CD4-positive, alpha-beta T cell treated with Interleukin-4 for 1 hour (primary cell): ENCODE results near the gene SUGT1.
A peak's percentile ranks its signal among the peaks of the same experiment; 100 is the strongest.
"Not testable (repeated sequence)": the region's sequence is repeated elsewhere in the genome, so short reads cannot be mapped to it uniquely, and the experiment has no call there.

Experiments used
- DNase-seq, 2 donors: peaks; one replicate each; pipeline ENCODE4 v3.0.0-alpha.2; 2020 to 2022

SUGT1 gene

DNA sequence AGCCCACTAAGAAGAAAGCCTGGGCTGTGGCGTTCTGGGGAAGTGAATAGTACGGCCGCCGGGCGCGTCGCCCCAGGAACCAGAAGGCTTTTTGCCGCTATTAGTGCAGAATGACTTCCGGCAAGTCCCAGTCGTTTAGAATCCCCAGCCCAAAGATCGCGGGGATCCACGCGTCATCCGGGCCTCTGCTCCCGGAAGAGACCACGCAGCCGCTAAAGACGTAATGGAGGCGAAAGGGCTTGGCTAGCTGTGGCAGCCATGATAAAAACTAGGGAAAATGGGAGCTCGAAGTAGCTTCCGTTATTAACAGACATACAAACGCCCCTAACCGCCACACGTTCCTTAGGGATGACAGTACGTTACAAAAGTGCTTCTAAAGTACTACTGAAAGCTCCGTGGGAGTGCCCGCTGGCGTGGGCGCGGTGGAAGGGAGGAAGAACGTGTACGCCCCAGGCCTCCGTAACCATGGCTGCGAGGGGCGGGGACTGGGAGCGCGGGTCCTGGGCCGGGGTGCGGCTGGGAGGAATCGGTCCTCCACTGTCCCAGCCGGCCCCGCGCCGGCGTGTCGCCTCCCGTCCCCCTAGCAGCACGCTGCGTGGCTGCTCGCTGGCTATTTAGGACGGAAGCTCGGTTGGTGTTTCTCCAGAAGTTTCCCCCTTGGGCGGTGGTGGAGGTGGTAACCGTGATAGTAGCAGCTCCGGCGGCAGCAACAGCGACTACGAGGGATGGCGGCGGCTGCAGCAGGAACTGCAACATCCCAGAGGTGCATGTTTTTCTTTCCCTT, at the start of gene SUGT1:
Gene SUGT1, plus strand, starts transcription at position 641 of the 784 bp plus-strand sequence. Its CDS starts 85 bp downstream, at position 726.
- DNase-seq: peak; percentile 94 to 95

DNA sequence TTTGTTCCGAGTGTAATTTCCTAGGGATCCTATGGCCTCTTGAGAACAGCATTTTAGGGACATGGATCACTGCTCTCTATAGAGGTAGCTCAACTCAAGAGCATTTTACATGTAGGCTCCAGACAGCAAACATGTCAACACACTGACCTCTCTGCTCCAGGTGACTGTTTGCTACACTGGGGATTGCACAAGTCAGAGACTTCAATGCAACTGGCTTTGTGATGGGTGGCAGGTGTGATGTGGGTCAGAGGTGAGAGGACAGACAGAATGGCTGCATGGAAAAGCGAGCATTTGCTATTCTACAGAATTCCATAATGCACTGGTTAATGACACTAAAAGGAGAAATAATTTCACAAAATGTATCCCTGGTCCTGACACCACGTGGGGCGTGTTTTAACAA, 49.3 kb upstream of the SUGT1 start:
- not testable (repeated sequence) for DNase-seq

DNA sequence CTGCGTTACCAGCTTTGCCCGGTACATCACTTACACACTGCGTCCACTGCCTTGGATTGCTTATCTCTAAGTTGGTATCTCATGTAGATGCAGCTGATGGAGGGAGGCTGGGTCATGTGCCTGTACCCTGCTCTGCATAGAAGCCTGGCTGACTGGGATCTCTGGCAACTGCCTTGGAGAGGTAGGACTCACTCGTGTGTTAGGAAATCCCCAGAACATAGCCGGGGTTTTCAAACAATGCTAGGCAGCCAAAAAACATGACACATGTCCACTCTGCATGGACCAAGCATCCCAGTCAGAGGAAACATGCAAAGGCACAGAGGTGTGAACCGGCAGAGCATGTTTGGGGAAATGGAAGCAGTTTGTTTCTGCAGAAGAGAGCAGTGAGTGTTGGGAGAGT, 46.5 kb upstream of the SUGT1 start:
- not testable (repeated sequence) for DNase-seq

DNA sequence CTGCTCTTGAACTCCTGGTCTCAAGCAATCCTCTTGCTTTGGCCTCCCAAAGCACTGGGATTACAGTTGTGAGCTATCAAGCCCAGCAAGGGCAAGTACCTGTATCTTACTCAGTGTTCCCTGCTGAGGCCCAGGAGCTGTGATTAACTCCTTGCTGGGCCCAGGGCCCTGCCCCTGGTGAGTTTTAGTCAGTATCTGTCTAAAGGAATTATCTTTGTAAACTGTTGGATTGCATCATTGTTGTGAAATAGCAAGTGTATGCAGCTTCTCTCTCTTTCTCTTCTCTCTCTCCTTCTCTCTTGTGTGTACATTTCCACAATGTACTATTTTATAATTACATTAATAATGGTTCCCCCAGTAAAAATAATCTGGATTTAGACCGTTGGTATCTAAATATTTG, 45.8 kb upstream of the SUGT1 start:
- DNase-seq: not testable (repeated sequence)

DNA sequence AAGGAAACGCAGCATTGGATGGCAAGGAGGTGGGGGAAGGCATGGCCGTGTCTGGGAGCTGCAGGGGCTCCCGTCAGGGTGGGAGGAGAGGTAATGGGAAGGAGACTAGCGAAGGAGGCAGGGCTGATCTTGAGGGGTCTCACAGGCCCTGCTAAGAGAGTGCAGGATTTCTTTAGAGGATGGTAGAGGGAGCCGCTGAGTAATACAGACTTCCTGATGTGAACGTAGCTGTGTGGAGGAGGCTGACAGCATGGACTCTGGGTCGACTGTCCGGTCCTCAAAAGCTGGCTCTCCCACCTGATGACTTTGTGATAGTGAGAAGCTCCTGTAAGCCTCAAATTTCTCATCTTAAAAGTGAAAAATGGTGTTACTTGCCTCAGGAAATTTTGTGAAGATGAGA, 44.5 kb upstream of the SUGT1 start:
- not testable (repeated sequence) for DNase-seq

DNA sequence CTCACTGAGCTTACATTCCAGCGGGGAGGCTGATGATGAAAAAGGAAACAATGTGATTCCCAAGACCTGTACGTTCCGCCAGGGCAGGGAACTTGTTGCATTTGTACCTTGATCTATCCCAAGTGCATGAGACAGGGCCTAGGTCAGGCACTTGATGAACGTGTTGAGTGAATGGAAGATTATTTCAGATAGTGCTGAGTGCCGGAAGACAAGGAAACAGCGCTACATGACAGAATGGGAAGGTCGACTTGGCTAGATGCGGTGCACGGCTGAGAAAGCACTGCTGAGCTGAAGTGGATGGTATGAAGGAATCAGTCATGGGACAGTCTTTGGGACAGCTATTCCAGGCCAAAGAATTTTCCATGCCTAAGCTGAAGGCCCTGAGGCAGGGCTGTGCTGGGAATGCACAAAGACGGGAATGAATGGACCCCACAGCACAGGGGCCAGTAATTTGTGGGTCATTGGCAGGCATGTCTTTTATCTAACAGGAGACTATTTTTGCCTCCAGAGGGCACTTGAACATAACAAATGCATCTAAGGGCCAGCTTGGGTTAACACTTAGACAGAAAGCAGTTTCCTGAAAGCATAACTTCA, 43.5 kb upstream of the SUGT1 start:
- DNase-seq: peak in 1 of 2 donors; percentile 58

DNA sequence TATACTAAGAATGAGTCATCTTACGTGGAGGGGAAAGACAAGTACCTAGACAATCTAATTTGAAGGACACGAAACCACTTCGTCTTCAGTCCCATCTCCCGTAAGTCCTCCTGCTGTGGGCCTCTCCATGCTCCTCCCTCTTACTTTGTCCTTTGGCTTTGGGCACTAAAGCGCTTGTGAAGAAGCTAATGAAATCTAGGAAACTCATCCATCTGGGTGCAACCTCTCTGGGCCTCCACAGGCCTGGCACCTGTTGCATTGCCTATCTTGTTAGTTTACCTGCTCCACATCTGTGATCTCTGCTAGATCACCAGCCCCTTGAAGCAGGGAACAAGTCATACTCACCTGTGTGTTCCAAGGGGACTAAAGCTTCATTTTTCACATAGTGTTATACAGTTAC, 42.5 kb upstream of the SUGT1 start:
- not testable (repeated sequence) for DNase-seq

DNA sequence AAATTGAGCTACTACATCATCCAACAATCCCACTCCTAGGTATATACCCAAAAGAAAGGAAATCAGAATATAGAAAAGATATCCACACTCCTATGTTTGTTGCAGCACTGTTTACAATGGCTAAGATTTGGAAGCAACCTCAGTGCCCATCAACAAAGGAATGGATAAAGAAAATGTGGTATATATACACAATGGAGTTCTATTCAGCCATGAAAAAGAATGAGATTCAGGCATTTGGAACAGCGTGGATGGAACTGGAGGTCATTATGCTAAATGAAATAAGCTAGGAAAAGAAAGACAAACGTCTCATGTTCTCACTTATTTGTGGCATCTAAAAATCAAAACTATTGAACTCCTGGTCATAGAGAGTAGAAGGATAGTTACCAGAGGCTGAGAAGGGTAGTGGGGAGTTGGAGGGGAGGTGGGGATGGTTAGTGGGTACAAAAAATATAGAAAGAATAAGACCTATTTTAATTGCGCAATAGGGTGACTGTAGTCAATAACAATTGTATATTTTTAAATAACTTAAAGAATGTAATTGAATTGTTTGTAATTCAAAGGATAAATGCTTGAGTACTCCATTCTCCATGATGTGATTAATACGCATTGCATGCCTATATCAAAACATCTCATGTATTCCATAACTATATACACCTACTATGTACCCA, 37.4 kb upstream of the SUGT1 start:
- no peak for DNase-seq

DNA sequence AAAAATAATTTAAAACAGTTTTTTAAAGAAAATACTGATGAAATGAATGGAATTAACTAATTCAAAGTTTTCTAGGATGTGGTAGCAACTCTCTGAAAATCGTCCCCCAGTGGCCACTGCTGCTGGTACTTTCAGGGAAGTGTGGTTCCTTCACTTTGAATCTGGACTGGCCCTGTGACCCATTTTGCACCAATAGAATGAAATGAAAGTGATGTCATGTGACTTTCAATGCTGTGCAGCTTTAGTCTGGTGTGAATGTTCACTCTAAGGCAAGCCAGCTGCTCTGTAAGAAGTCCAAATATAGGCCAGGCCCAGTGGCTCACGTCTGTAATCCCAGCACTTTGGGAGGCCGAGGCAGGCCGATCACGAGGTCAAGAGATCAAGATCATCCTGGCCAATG, 36.8 kb upstream of the SUGT1 start:
- peak in 1 of 2 donors; percentile 27 for DNase-seq

DNA sequence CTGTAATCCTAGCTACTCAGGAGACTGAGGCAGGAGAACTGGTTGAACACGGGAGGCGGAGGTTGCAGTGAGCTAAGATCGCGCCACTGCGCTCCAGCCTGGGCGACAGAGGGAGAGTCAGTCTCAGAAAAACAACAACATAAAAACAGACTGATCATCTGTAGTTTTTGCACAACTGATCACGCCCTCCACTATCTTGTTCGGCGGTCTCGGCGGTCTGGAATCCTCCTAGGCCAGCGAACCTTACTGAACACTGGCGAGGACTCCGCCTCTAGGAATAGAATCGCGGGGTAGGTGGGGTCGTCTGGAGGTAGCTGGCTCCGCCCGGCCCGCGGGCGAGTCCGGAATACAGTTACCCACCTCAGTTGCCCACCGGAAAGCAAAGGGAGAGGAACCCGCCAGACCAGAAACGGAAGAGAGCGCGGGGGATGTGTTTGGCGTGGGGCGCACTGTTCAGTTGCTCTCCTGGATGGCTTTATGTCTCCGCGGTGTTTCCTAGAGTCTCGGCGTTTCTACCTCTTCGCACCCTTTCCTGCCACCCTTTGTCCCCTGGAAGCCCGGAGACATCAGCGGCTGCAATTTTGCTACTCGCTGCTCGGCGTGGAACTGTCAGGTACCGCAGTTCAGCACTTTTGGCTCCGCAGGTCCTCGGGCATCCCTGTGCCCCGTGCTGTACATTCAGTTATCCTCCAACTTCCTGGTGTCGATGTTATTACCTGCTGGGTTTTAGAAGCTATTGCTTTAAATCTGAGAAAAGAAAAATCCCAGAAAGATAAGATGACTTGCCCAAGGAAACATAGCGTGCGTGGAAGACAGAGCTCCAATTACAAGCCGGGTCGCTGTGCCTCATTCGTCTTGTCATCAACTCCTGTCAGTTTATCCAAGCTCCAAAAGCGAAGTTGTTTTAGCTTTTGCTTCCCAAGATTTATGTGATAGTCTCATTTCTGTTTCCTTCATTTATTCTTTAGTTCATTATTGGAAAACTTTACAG, 35.3 kb upstream of the SUGT1 start:
- DNase-seq: peak; percentile 84 to 86

DNA sequence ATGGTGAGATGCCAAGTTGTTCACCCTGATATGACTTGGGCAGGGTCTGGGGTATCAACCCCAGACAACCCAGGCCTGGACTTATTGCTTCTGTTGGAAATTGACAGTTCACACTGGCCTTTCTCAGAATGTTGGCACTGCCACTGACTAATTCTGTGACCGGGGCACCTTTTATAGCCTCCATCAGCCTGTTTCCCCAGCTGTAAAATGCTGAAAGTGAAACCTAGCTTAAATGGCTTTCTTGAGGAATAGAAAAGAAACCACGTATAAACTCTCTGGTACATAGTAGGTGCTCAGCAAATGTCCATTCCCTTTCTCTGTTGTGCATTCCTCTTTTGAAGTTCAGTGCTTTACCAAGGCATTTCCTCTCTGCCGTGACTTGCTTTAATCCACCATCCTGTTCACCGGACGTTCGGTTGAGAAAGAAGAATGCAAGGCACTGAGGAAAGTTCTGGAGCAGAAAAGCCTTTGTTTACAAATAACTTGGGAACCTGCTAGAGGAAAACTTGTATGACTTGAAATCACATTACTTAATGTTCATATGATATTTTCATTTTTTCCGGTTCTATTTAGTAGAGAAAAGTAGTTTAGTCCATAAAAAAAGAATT, 21.4 kb upstream of the SUGT1 start:
- DNase-seq: not testable (repeated sequence)

DNA sequence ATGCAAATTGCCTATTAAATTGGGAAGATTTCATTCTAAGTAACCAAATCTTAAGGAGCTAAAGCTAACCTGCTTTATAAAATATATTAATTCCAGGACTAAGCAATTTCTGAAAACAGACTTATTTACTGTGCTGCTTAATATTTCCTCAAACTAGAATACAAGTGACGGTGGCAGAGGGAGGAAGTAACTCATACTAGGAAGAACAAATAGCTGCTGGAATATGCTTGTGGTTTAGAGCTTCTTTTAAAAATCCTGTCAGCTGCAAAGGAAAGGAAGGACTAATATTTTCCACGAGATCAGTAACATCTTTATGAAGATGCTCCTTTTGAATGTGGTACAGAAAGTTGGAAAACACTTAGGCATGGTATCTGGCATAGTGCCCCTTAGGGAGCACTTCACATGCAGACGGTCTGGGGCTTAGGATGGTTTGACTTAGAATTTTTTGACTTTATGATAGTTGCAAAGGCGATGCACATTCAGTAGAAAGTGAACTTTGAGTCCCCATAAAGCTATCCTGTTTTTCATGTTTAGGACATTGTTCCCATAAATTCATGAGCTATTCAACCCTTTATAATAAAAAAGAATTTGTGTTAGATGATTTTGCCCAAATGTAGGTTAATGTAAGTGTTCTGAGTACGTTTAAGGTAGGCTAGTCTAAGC, 13.8 kb upstream of the SUGT1 start:
- no peak for DNase-seq

DNA sequence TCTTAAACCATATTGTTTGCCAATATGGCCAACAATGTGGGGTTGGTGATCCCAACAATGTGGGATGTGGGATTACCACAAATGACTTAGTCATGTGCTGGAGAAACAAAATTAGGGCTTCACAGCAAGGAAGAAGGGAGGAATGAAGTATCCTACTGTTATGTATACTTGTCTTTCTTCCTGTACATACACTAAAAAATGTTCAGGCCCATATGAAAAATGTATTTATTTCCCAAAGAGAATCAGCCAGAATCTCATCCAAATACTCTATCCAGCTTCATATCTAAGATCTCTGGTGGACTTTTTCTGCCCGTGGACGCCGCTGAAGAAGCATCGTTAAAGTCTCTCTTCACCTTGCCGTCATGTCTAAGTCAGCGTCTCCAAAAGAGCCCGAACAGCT, 10.5 kb upstream of the SUGT1 start, which contains the start of gene HNRNPA1L2:
Gene HNRNPA1L2, plus strand, starts transcription at position 301 of the 400 bp plus-strand sequence. Its CDS starts 62 bp downstream, at position 363.
- DNase-seq: no peak

DNA sequence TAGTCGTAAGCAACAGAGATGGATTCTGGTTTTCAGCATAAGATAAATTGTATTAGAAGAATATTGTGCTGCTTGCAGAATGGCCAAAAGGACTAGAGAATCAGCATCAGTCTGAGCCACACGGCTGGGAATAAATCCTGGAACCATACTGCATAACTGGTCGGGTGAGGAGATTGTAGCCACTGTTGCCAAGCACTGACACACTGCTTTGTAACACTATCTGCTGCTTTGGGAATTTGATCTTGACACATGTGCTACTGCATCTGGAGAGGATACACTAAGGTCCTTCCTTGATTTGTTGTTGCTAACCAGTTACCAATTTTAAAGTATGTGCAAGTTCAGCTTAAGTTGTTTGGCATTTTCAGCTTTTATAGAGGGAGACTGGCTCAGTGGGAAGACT, 8.5 kb upstream of the SUGT1 start:
- DNase-seq: no peak

DNA sequence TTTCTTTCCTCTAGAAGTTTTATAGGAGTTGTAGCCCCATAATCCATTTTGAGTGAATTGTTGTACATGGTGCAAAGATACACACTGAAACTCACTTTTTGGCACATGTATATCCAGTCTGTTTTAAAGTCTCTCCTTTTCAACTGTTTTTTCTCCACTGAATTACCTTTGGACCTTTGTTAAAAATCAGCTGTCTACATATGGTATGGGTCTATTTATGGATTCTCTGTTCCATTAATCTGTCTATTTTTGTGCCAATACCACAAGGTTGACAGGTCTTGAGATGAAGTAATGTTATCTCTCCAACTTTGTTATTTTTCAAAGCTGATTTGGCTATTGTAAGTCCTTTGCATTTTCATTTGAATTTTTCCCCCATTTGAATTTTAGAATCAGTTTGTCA, 5.7 kb upstream of the SUGT1 start:
- no peak for DNase-seq

DNA sequence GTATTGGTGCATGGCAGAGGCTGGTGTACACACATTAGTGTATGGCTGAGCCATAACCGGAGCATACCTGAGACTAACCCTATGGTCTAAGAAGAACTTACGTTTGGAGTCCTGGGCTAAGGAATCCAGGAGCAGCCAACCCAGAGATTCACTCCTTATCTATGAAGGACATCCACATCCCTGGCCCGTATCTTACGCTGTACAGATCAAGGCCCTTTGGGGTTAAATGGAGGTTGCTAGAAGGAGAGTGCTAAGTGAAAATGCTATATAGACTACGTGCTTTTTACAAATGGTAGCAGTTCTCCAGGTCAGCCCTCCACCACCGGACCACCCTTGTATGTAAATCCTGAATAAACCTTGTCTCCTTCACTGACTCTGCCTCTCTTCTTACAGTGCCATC, 1.9 kb upstream of the SUGT1 start:
- DNase-seq: no peak

DNA sequence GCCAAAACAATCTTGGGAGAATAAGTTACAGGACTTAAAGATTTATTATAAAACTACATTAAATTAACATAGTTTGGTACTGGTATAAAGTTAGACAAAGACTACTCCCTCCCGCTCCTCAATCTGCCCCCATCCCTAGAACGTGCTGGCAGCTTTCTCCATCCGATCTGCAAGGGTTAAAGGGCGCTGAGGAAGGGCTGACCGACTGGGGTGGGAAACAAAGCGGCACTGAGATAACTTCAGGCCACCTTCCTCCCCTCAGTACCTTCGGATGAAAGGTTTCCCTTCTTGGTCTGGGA, 790 bp upstream of the SUGT1 start:
- no peak for DNase-seq

DNA sequence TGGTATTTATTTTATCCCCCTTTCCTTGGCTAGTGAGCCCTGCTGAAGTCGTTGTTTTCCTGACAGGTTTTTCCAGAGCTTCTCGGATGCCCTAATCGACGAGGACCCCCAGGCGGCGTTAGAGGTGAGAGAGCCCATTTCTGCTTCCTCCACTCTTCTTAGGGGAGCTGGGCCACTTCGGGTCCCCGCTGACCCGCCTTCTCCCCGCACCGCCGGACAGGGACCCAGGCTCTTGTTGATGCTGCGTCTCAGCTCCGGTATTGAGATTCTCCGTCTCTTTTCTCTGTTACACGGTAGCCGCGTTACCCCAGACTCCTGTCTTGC, 306 bp downstream of the SUGT1 start:
- no peak for DNase-seq

DNA sequence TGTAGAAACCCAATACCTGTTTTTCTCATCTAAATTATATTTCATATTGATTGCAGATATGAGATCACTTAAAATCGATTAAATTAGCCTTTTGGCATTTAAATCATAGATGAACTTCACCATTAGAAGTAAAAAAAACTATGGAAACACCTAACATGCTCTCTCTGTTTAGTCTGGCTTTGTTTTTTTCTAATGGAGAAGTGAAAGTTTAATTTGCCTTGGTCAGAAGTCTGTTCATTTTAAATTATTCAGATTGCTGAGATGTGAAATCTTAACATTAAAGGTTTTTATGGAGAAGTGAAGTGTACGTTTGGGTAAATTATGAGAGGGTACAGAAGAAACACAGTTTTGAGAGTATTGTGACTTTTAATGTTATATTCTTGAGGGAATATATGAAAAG, 6.7 kb downstream of the SUGT1 start:
- DNase-seq: no peak

DNA sequence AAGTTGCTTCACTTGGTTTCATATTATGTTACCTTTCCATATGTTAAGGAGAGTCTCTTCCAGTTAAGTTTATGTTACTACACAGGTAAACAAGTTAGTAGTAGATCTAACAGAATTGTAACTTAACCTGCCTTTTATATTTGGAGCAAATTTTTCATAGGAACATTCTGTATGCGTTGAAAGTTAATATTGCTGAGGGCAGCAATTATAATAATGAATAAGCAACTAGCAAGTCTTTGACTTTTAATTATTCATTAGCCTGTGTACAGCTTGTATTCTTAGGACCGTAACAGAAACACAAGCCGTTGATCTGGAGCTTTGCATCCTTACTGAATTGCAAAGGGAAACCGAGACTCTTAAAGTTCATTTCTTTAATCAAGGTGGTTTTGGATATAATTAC, 11.6 kb downstream of the SUGT1 start:
- DNase-seq: no peak

DNA sequence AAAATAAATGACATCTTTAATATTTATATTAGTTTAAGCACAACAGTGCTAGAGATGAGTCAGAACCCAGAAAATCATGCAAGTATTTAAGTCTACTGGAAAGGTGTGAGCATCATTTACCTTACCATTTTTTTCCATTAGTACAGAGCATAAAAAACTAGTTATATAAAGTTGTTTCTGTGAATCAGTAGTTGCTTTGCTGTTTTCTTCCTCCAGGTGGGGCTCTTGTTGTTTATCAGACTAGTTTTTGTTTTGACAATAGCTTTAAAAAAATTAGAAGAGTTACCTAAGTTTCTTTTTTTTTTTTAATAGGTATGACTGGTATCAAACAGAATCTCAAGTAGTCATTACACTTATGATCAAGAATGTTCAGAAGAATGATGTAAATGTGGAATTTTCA, 12.7 kb downstream of the SUGT1 start:
- DNase-seq: peak in 1 of 2 donors; percentile 36

DNA sequence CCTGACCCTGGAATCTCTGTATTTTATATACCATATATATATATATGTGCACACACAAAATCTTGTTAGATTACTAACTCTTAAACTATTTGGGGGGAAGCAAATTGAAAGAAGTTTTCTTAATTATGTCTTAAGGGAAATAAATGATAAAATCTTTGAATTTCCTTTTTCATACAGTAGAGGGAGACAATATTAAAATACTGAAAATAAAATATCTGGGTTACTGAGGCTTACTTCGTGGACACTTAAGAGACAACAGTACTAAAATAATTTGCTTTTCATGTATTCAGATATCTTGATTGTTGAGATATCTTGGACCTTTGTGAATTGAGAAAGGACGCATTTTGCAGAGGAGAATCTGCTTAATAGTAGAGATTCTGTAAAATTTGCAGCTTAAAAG, 17.0 kb downstream of the SUGT1 start:
- no peak for DNase-seq
